Caki2 (cell line): ENCODE results near the gene AGBL1. TPM values are rescaled to one million over a fixed set of nuclear protein-coding genes. Genes with fewer than 3 reads are reported as not detected.
A peak's percentile ranks its signal among the peaks of the same experiment; 100 is the strongest.

ENCODE experiments used
- DNase-seq: peaks from one replicate; pipeline ENCODE4 v3.0.0-alpha.2; 2015; ENCODE audit warnings: low read depth
- in situ Hi-C: cut with HindIII; loops from 2 replicates; pipeline ENCODE4 v1.10.0; 2016; ENCODE audit warnings: low sequenced_read_pairs, low pct_unique_long_range_greater_than_20kb, mixed read lengths
- total RNA-seq: library from RNA; depleted of rRNA; stranded (reverse); fragments of >200 nt; shearing (Covaris generic); gene quantifications from 2 replicates; pipeline ENCODE4 v1.2.3, GENCODE V29; 2014; ENCODE audit warnings: low replicate concordance

The AGBL1 gene
- total RNA-seq, 1 experiment from 2014 or later, result not detected

GRCh38 chr15:86205096-86205495 is 125.4 kb downstream of the AGBL1 start:
- DNase-seq, result no peak
- in situ Hi-C loops, result no loop called here

DNA sequence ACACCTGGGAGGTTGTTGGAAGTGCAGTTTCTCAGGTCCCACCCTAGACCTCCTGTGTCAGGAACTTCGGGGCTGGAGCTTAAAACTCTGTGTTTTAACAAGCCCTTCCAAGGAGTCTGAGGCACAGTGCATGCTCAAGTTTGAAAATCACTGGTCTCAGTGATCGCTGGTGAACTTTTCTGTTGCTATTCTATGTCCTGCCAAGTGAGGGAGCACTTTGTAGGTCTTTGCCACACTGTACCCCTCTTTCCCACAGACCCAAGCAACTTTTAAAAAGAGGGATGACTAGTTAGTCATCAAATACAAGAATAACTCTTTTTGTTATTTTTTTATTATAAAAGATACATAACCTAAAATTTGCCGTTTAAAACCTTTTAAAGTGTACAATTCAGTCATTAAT is 133.7 kb downstream of the AGBL1 start:
- DNase-seq, result no peak
- in situ Hi-C loops, result no loop called here

DNA sequence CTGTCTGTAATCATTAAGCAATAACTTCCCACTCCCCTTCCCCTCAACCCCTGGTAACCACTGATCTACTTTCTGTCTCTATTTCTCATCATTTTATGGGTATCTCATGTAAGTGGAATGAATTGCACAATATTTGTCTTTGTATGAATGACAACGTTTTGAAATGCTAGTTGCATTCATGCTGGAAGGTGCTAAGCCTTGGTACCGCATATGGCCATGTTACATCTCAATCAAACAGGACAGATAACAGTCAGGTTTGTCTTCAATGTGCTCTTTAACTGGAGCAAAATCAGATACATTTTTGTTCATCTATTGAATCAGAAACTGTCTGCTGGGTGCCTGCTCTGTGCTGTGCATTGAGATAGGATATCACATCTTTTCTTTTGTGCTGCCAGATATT is 134.2 kb downstream of the AGBL1 start:
- DNase-seq, result no peak
- in situ Hi-C loops, result no loop called here

DNA sequence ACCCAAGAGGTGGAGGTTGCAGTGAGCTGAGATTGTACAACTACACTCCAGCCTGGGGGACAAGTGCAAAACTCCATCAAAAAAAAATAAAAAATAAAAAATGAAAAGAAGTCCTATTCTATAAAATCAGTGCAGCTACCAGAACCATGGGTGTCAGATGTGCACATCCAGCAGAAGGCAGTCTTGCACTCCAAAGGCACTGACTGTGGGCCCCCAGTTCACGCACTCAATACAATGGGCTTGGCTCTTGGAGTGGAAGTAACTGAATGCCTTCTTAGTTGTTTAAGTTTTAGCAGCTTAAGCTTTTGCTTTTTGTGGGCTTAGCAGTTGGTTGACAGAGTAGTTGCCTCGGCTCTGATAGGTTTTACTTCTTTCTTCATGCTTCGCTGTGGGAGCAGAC is 141.4 kb downstream of the AGBL1 start:
- in situ Hi-C loops, result no loop called here
- DNase-seq, result no peak

DNA sequence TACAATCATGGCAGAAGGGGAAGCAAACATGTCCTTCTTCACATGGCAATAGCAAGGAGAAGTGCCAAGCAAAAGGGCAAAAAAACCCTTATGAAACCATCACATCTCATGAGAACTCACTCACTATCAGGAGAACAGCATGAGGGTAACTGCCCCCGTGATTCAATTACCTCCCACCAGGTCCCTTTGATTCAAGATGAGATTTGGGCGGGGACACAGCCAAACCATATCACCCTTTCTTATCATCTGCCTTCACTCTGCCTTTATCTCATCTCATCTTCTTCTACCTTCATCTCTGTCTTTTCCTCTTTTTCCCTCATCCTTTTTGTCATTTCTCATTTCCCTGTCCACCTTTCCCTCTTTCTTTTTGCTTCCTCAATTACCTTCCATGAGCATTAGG is 149.6 kb downstream of the AGBL1 start:
- no peak for DNase-seq
- in situ Hi-C loops, result no loop called here

- in situ Hi-C loops, result no loop called here
- no peak for DNase-seq
Observed at GRCh38 chr15:86229936-86230335, 150.3 kb downstream of the AGBL1 start.

DNA sequence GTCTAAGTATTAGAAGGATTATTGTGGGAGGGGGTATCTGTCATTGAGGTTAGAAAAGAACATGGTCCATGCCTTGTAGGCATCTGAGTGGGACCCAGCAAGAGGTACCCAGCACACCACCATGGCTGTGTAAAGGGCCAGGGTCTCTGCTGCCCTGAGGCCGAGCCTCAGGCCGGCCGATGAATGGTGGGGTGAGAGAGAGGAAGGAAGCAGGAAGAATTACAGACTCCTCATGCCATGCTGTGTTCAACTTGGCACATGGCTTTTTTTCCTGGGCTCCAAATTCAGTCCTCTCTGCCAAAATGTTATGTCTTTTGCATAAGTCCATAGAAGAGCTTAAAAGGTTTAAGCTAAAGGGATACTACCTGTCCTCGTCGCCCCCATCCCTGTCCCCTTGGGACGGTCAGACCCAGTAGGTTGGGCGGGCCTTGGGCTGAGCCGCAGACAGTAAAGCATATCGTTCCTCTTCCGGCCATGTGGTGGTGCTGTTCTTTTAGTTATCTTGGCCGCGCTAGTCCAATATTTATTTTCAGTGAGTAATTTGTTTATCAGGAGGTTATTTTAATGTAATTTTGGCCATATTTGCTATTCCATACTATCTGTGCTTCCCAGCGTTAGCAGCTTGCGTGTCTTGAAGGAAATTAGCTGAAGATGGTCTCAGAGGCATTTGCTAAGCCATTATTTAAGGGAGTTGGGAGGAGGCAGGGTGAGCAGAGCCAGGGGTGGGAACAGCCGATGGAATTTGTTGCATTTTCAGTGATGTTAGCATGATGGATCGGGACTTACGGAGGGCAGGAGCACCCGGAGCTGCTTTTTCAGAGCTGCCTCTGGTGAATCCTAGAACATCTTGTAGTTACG is 152.4 kb downstream of the AGBL1 start:
- DNase-seq, result peak; percentile 3
- in situ Hi-C loops, result no loop called here

- no peak for DNase-seq
- in situ Hi-C loops, result no loop called here
Observed at GRCh38 chr15:86235667-86236066, 156.0 kb downstream of the AGBL1 start.

- DNase-seq, result no peak
- in situ Hi-C loops, result no loop called here
Observed at GRCh38 chr15:86236356-86237110, 156.9 kb downstream of the AGBL1 start.

- no peak for DNase-seq
- in situ Hi-C loops, result no loop called here
Observed at GRCh38 chr15:86237111-86237500, 157.4 kb downstream of the AGBL1 start.

DNA sequence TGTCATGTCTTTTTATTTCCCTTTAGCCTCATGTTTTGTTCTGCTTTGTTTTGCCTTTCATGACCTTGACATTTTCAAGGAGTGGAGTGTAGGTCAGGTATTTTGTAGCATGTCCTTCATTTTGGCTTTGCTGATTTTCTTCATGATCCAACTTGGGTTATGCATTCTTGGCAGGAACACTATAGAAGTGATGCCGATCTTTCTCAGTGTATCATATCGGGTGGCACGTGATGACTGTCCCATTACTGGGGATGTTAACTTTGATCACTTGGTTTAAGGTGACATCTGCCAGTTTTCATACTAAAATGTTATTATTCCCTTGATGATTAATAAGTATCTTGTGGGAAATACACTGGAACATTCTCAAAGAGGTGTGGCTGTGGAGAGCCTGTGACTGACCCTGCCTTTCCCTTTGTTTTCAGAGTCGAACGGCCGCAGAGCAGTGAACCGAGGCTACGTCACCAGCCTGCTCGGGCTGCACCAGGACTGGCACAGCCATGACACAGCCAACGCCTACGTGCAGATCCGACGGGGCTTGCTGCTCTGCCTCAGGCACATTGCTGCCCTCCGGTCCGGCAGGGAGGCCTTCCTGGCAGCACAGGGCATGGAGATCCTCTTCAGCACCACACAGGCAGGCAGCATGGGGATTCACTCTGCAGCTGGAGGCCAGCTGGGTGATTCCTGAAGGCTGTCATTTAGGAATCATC is 167.7 kb downstream of the AGBL1 start:
- no peak for DNase-seq
- in situ Hi-C loops, result no loop called here

DNA sequence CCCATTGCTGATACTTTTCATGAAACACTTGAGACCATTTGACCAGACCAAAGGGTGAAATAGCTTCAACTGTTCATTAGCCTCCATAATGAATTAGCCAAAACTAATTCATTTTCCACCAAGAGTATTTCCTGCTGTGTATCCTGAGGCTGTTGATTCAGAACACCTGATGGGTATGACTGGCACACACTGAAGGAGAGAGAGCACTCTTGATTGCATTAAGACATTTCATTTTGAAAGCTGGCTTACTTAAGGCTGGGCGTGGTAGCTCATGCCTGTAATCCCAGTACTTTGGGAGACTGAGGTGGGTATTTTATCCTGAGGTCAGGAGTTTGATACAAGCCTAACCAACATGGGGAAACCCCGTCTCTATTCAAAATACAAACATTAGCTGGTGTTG is 175.6 kb downstream of the AGBL1 start:
- DNase-seq, result no peak
- in situ Hi-C loops, result no loop called here

DNA sequence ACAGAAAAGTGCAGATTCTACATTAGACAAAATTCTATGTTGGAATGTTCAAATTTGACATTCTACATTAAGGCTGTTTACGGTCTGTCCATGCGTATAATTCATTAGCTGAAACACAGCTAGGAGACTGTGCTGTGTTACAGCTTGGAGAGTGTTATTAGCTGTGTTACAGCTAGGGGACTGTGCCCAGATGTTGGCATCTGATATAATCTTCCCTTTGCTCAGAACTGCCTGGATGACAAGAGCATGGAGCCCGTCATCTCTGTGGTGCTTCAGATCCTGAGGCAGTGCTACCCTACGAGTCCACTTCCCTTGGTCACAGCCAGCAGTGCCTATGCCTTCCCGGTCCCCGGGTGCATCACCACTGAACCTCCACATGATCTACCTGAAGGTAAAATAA is 177.0 kb downstream of the AGBL1 start:
- in situ Hi-C loops, result no loop called here
- DNase-seq, result no peak

DNA sequence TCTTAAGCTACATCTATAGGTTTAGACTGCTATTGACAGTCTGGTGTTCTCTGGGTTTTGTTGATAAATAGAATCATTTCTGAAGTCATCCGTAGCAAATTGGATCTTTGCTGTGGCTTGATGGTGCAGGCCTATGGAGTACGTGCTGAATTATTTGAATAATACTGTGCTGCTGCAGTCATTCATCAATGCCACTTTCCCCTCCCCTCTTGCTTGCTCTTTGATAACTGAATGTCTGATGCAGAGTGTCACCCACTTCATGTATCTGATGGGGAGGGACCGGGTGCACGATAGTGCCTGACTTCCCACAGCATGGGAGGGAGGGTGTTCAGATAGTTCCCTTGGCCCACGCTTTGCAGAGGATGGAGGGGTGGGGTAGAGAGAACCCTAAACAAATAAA is 179.9 kb downstream of the AGBL1 start:
- DNase-seq, result no peak
- in situ Hi-C loops, result no loop called here

GRCh38 chr15:86263230-86263629 is 183.6 kb downstream of the AGBL1 start:
- DNase-seq, result no peak
- in situ Hi-C loops, result no loop called here

DNA sequence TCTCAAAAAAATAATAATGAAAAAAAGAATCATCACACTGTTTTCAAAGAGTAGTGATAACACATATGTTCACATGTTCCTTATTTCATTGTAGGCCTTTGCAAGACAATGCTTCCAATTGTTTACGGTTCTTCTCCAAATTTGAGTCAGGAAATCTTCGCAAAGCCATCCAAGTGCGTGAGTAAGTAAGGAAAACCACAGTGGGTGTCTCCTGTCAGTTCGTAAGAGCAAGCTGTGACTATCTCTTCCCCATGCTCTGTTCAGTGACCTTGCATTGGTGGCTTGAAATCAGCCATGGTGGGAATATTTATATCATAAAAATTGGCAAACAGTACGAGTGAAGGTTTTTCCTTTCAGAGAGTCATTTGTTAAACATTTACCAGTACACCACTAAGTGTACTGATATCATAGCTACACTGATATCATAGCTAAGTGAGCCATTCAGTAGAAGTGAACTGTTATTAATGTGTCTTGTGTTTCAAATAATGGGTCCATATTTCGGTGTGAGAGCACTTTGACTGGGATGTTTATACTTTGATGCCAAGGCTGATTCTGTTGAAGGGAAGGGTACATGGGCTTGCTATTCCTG is 187.3 kb downstream of the AGBL1 start:
- DNase-seq, result no peak
- in situ Hi-C loops, result no loop called here

DNA sequence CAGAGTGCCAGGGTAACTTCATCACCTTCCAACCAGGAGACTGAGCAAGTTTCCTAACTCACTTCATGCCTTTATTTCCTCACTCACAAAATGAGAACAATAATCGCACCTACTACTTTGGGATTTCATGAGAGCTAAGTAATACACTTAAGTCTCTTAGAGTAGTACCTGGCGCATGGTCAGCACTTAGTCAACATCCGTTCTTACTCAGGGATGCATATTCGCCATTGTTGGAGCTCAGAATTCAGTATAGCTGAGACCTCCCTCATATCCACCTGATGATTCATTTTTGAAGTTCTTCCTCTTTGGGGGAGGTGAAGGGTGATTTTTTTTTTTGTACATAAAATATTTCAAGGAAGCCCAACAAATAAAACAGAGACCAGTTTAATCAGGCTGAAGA is 188.2 kb downstream of the AGBL1 start:
- no peak for DNase-seq
- in situ Hi-C loops, result no loop called here

- in situ Hi-C loops, result no loop called here
- no peak for DNase-seq
Observed at GRCh38 chr15:86268558-86268957, 188.9 kb downstream of the AGBL1 start.

DNA sequence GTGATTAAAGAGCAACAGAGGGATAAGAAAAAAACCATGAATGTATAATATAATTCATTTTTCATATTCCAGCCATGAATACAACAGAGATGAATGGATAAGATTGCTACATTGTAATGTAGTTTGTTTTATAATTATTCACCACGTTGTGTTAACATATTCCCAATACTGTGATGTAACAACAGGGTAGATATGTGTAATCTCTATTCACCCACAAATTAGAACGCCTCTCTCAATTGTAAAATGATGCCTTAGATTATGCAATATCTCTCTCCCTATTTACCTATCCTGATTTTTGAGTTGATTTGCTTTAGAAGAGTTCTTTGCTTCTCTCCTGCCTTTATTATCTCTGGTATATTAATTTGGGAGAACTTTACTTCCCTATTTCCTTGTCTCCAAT is 193.6 kb downstream of the AGBL1 start:
- DNase-seq, result no peak
- in situ Hi-C loops, result no loop called here
